Measurements from ENCODE around the gene CD300LD. TPM values are rescaled to one million over a fixed set of nuclear protein-coding genes. Genes with fewer than 3 reads are reported as not detected.

The CD300LD gene
- total RNA-seq, result not detected in 2 replicates

GRCh38 chr17:74592087-74592990 is at the start of gene CD300LD:
Gene CD300LD, minus strand, starts transcription at chr17:74592283. Its CDS starts 81 bp downstream, at chr17:74592202.

GRCh38 chr17:74623693-74624093 is 31.6 kb upstream of the CD300LD start, which contains the start of gene CD300E:
Gene CD300E, minus strand, starts transcription at chr17:74623738. Its CDS starts 117 bp downstream, at chr17:74623621.

GRCh38 chr17:74567397-74567796 is 24.7 kb downstream of the CD300LD start, which contains the start of gene CD300H:
Gene CD300H, minus strand, starts transcription at chr17:74567509.

GRCh38 chr17:74545843-74546230 is 46.2 kb downstream of the CD300LD start, which contains the start of gene CD300C:
Gene CD300C, minus strand, starts transcription at chr17:74546115. Its CDS starts 333 bp downstream, at chr17:74545782.

GRCh38 chr17:74531231-74531761 is 60.8 kb downstream of the CD300LD start, which contains the start of gene CD300LB:
Gene CD300LB, minus strand, starts transcription at chr17:74531475. Its CDS starts 125 bp downstream, at chr17:74531350.

Other genes starting within 250 kb of the CD300LD start
- not detected in 2 replicates for gene BTBD17, start 230.4 kb downstream of the CD300LD start, total RNA-seq
- gene GPR142, start 224.8 kb downstream of the CD300LD start, total RNA-seq, result 0.16 TPM in 1 of 2 replicates, not detected in the other
- 0.52 and 1.1 TPM in 2 replicates for gene GPRC5C, start 160.2 kb downstream of the CD300LD start, total RNA-seq
- not detected in 2 replicates for gene CD300A, start 125.6 kb downstream of the CD300LD start, total RNA-seq
- not detected in 2 replicates for gene CD300LB, start 60.8 kb downstream of the CD300LD start, total RNA-seq
- gene CD300C, start 46.2 kb downstream of the CD300LD start, total RNA-seq, result not detected in 2 replicates
- gene CD300H, start 24.8 kb downstream of the CD300LD start, total RNA-seq, result not detected in 2 replicates
- gene CD300E, start 31.5 kb upstream of the CD300LD start, total RNA-seq, result not detected in 2 replicates
- gene CD300LF, start 120.6 kb upstream of the CD300LD start, total RNA-seq, result not detected in 2 replicates
- 0.16 and 0.60 TPM in 2 replicates for gene RAB37, start 145.0 kb upstream of the CD300LD start, total RNA-seq
- gene NHERF1, start 156.3 kb upstream of the CD300LD start, total RNA-seq, result 1.9 and 2.5 TPM in 2 replicates
- gene NAT9, start 184.1 kb upstream of the CD300LD start, total RNA-seq, result 39.1 and 46.7 TPM in 2 replicates